Prostate gland (tissue), 2 donors: ENCODE data around the gene BTNL9.

Experiments used
- POLR2A ChIP-seq: fragments of 450-650 bp; IDR thresholded peaks from one replicate; pipeline ENCODE4 v1.6.1; 2016; ENCODE audit warnings: antibody characterized with exemption, mild to moderate bottlenecking
- POLR2AphosphoS5 ChIP-seq: sonication (generic); formaldehyde crosslinking; IDR thresholded peaks from one replicate; pipeline ENCODE4 v1.6.1; 2017; ENCODE audit warnings: antibody characterized with exemption
- TF ChIP-seq, protein P1 (sequence below), 4 experiments: fragments of 200-600 bp in 2 of 4; fragments of 450-650 bp in 2 of 4; sonication (generic) in 2 of 4; IDR thresholded peaks; 1 replicate in 3 of 4; 2 replicates in 1 of 4; pipeline ENCODE4 v1.5.1; 2016 to 2019; ENCODE audit warnings: antibody characterized with exemption in 4 of 4, mild to moderate bottlenecking in 2 of 4, moderate library complexity in 2 of 4

DNA sequence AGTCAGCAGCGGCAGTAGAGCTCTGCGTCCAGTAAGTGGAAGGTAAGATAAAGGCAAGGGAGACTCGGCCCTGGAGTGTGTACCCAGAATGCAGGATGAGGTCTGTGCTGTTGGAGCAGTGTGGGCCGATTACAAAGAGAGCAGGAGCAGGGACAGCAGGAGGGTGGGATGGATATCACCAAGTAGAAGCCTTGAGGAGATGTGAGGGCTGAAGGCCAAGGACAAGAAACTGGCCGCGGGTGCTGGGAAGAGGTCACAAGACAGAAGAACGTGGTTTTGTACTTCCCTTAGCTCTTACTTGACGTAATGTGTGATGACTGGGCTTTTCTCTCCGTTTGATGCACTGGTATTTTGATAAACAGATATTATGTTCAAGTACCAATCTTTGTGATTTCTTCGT lies 47.2 kb downstream of the BTNL9 start:
- TF ChIP-seq, protein P1, sequence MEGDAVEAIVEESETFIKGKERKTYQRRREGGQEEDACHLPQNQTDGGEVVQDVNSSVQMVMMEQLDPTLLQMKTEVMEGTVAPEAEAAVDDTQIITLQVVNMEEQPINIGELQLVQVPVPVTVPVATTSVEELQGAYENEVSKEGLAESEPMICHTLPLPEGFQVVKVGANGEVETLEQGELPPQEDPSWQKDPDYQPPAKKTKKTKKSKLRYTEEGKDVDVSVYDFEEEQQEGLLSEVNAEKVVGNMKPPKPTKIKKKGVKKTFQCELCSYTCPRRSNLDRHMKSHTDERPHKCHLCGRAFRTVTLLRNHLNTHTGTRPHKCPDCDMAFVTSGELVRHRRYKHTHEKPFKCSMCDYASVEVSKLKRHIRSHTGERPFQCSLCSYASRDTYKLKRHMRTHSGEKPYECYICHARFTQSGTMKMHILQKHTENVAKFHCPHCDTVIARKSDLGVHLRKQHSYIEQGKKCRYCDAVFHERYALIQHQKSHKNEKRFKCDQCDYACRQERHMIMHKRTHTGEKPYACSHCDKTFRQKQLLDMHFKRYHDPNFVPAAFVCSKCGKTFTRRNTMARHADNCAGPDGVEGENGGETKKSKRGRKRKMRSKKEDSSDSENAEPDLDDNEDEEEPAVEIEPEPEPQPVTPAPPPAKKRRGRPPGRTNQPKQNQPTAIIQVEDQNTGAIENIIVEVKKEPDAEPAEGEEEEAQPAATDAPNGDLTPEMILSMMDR (IDR thresholded peaks at IDR 0.05): no peak
- TF ChIP-seq POLR2A (no peak), POLR2AphosphoS5 (no peak)
